ENCODE data around the gene SLC25A4. TPM values are rescaled to one million over a fixed set of nuclear protein-coding genes. Genes with fewer than 3 reads are reported as not detected.
A peak's percentile ranks its signal among the peaks of the same experiment; 100 is the strongest.

SLC25A4 gene
- total RNA-seq, result 1,000 to 10,000 TPM in 1 of 4 donors, 100 to 1,000 TPM in 3; 384 to 1,107 (median 729) TPM
- polyA plus RNA-seq, result 100 to 1,000 TPM; 609 to 934 (median 795) TPM
- long read RNA-seq, donor 1, full-length matches to known transcripts, result 1,659 of 1,697 reads
- long read RNA-seq, donor 1, partial matches to known transcripts, result 9 of 1,697 reads
- long read RNA-seq, donor 1, other reads (novel, unspliced or antisense), result 29 of 1,697 reads
- long read RNA-seq, donor 2, full-length matches to known transcripts, result 10,080 of 10,386 reads
- long read RNA-seq, donor 2, partial matches to known transcripts, result 105 of 10,386 reads
- long read RNA-seq, donor 2, other reads (novel, unspliced or antisense), result 201 of 10,386 reads

- Histone ChIP-seq H3K27ac (peak within 1 kb of the TSS; percentile 91), H3K27me3 (ENCODE audit: insufficient read depth in 3 of 3, low read length in 2 of 3) (no peaks in the 10 kb centered on the region), H3K4me3 (peak within 1 kb of the TSS; percentile 72), H3K4me1 (peaks cover 57% of the 10 kb centered on the region), H3K36me3 (ENCODE audit: insufficient read depth in 1 of 2, low read depth in 1 of 2) (peaks cover 0 to 34% of the 10 kb centered on the region in 2 donors), H3K9me3 (no peaks in the 10 kb centered on the region)
- 0% methylated on average over 55 to 87 of the region's 87 CpGs for WGBS, 3 donors
- TF ChIP-seq CTCF (IDR thresholded peaks at IDR 0.05), result peak; percentile 57
- peak; percentile 90 to 95 for DNase-seq
- peak; percentile 84 to 88 (median 86) for ATAC-seq
- intact Hi-C loops (cut with DNase I), result loop anchor here in 1 of 2 donors (5.0 to 10.0 kb wide), 2 partner anchors 254 to 338 kb away; partner anchors contain the start of genes ANKRD37 and LRP2BP
Measured at GRCh38 chr4:185142912-185143600, at the start of gene SLC25A4. Gene SLC25A4 (plus strand): TSS chr4:185143266. CDS start chr4:185143373, 107 bp downstream.

GRCh38 chr4:185093603-185094002 is 49.5 kb upstream of the SLC25A4 start:
- ATAC-seq (no peak), DNase-seq (no peak)
- 67 to 73% (median 70%) methylated on average over 3 of the region's 3 CpGs for WGBS, 3 donors
- no peak for TF ChIP-seq CTCF (IDR thresholded peaks at IDR 0.05)
- Histone ChIP-seq H3K27ac (no peak overlapping the region), H3K27me3 (ENCODE audit: insufficient read depth in 3 of 3, low read length in 2 of 3) (no peaks in the 10 kb centered on the region), H3K4me1 (no peaks in the 10 kb centered on the region), H3K4me3 (no peak overlapping the region), H3K36me3 (ENCODE audit: insufficient read depth in 1 of 2, low read depth in 1 of 2) (no peaks in the 10 kb centered on the region), H3K9me3 (no peaks in the 10 kb centered on the region)
- intact Hi-C loops (cut with DNase I), result loop anchor here in 1 of 2 donors (10.0 kb wide), 1 partner anchor 349 kb away; no protein-coding TSS in a partner anchor

GRCh38 chr4:185096032-185096653 is 46.9 kb upstream of the SLC25A4 start:
- no peak overlapping the region for H3K27ac ChIP-seq
- H3K36me3 ChIP-seq (ENCODE audit: insufficient read depth in 1 of 2, low read depth in 1 of 2), result no peaks in the 10 kb centered on the region
- intact Hi-C loops (cut with DNase I), result loop anchor here (5.0 to 10.0 kb wide), 3 partner anchors 36 to 351 kb away; no protein-coding TSS in a partner anchor
- peak; percentile 65 for TF ChIP-seq CTCF (IDR thresholded peaks at IDR 0.05)
- ATAC-seq (peak in 3 of 4 donors; percentile 60 to 75 (median 69)), DNase-seq (no peak)
- no peaks in the 10 kb centered on the region for H3K9me3 ChIP-seq
- H3K4me1 ChIP-seq, result no peaks in the 10 kb centered on the region
- no peaks in the 10 kb centered on the region for H3K27me3 ChIP-seq (ENCODE audit: insufficient read depth in 3 of 3, low read length in 2 of 3)
- 25 to 34% (median 29%) methylated on average over 2 of the region's 2 CpGs for WGBS, 3 donors
- no peak overlapping the region for H3K4me3 ChIP-seq

- Histone ChIP-seq H3K27me3 (ENCODE audit: insufficient read depth in 3 of 3, low read length in 2 of 3) (no peaks in the 10 kb centered on the region), H3K4me3 (no peak overlapping the region), H3K9me3 (no peaks in the 10 kb centered on the region), H3K36me3 (ENCODE audit: insufficient read depth in 1 of 2, low read depth in 1 of 2) (no peaks in the 10 kb centered on the region), H3K4me1 (no peaks in the 10 kb centered on the region), H3K27ac (no peak overlapping the region)
- TF ChIP-seq CTCF (IDR thresholded peaks at IDR 0.05), result no peak
- DNase-seq (no peak), ATAC-seq (no peak)
- intact Hi-C loops (cut with DNase I), result loop anchor here (2.0 to 10.0 kb wide), 4 partner anchors 34 to 354 kb away; no protein-coding TSS in a partner anchor
Measured at GRCh38 chr4:185098474-185098873, 44.6 kb upstream of the SLC25A4 start.

Data from psoas muscle (tissue), 8 donors.